H1 (cell line): Measurements from ENCODE around the gene FRMD5. TPM values are rescaled to one million over a fixed set of nuclear protein-coding genes. Genes with fewer than 3 reads are reported as not detected.

Experiments
- CTCF ChIA-PET: fragments of 300-600 bp; sonication (Branson Sonifier 250); formaldehyde crosslinking; loops from one replicate; lab custom pipeline; 2021; ENCODE audit not compliant: partially characterized antibody; lab: Charles Lee
- POLR2A ChIA-PET: fragments of 300-600 bp; sonication (Branson Sonifier 250); formaldehyde crosslinking; loops from one replicate; lab custom pipeline; 2021; ENCODE audit warnings: inconsistent platforms; ENCODE audit not compliant: partially characterized antibody; lab: Charles Lee
- DNase-seq, 2 experiments: peaks; one replicate each; pipeline versions ENCODE4 v3.0.0 to v3.0.0-alpha.2; 2010 to 2022; ENCODE audit warnings: low spot score in 2 of 2, low read depth in 1 of 2, mixed read lengths in 1 of 2
- FAIRE-seq: peaks from 2 replicates; lab custom pipeline; 2011; peaks lifted over from hg19 to GRCh38; lab: Jason Lieb, UNC
- H2AFZ ChIP-seq: 2 replicates; pipeline ENCODE4 v1.8.1; 2012; ENCODE audit warnings: low read length, inconsistent platforms
- H2AK5ac ChIP-seq: 2 replicates; pipeline ENCODE4 v1.6.1; 2013; ENCODE audit warnings: low read depth, low read length
- H2BK120ac ChIP-seq: replicated peaks from 2 replicates; pipeline ENCODE3; 2013; ENCODE audit warnings: low read depth, low read length, inconsistent platforms
- H2BK12ac ChIP-seq: 2 replicates; pipeline ENCODE4 v1.6.1; 2013; ENCODE audit warnings: low read depth, low read length
- H2BK15ac ChIP-seq: 2 replicates; pipeline ENCODE4 v1.6.1; 2013; ENCODE audit warnings: low read length
- H2BK20ac ChIP-seq: 2 replicates; pipeline ENCODE4 v1.6.1; 2013; ENCODE audit warnings: low read length
- H2BK5ac ChIP-seq: 2 replicates; pipeline ENCODE4 v1.6.1; 2013; ENCODE audit warnings: low read depth, low read length
- H3K14ac ChIP-seq: 2 replicates; pipeline ENCODE4 v1.6.1; 2013; ENCODE audit warnings: inconsistent platforms; ENCODE audit not compliant: insufficient read length
- H3K18ac ChIP-seq: 2 replicates; pipeline ENCODE4 v1.6.1; 2013; ENCODE audit warnings: low read length; ENCODE audit errors: extremely low read depth
- H3K23ac ChIP-seq: 2 replicates; pipeline ENCODE4 v1.6.1; 2013; ENCODE audit warnings: inconsistent platforms; ENCODE audit not compliant: insufficient read length
- H3K23me2 ChIP-seq: 2 replicates; pipeline ENCODE4 v1.6.1; 2013; ENCODE audit warnings: low read depth, low read length
- H3K27ac ChIP-seq: 2 replicates; pipeline ENCODE4 v1.6.1; 2011; ENCODE audit warnings: low read depth, low read length, inconsistent platforms
- H3K27me3 ChIP-seq, 4 experiments: replicated peaks in 1 of 4; 1 replicate in 1 of 4; 2 replicates in 3 of 4; pipeline versions ENCODE4 v1.6.1 to v1.8.1; 2011 to 2013; ENCODE audit warnings: low read length in 3 of 4, mild to moderate bottlenecking in 3 of 4, inconsistent platforms in 2 of 4, mixed read lengths in 2 of 4, moderate library complexity in 1 of 4; ENCODE audit not compliant: control insufficient read depth in 3 of 4, insufficient read depth in 3 of 4; ENCODE audit errors: extremely low read depth in 1 of 4
- H3K36me3 ChIP-seq, 4 experiments: 2 replicates each; pipeline versions ENCODE4 v1.6.1 to v1.8.1; 2011 to 2013; ENCODE audit warnings: mild to moderate bottlenecking in 4 of 4, low read length in 3 of 4, moderate library complexity in 2 of 4, control low read depth in 1 of 4, inconsistent platforms in 1 of 4; ENCODE audit not compliant: insufficient read depth in 4 of 4, control insufficient read depth in 2 of 4
- H3K4ac ChIP-seq: replicated peaks from 2 replicates; pipeline ENCODE3; 2013; ENCODE audit warnings: low read length, low read depth, mixed read lengths, inconsistent platforms; ENCODE audit not compliant: insufficient read length
- H3K4me1 ChIP-seq, 4 experiments: replicated peaks in 1 of 4; 1 replicate in 1 of 4; 2 replicates in 3 of 4; pipeline versions ENCODE4 v1.6.1 to v1.8.1; 2011 to 2013; ENCODE audit warnings: low read length in 3 of 4, inconsistent platforms in 2 of 4, mixed read lengths in 1 of 4; ENCODE audit not compliant: insufficient read depth in 4 of 4, control insufficient read depth in 3 of 4
- H3K4me2 ChIP-seq, 2 experiments: 2 replicates each; pipeline versions ENCODE4 v1.6.1 to v1.8.1; 2011 to 2013; ENCODE audit warnings: low read depth in 2 of 2, low read length in 2 of 2, control low read depth in 1 of 2, inconsistent platforms in 1 of 2, mild to moderate bottlenecking in 1 of 2; ENCODE audit not compliant: insufficient read depth in 1 of 2
- H3K4me3 ChIP-seq, 4 experiments: fragments of 200-600, 300-600 bp in 1 of 4; sonication (generic), shearing (Covaris generic), sonication (Bioruptor Twin) in 1 of 4; 2 replicates each; pipeline versions ENCODE4 v1.5.1 to v1.8.1; 2011 to 2016; ENCODE audit warnings: low read length in 4 of 4, low read depth in 3 of 4, control low read depth in 2 of 4, inconsistent platforms in 2 of 4, mild to moderate bottlenecking in 2 of 4, mixed read lengths in 1 of 4, moderate library complexity in 1 of 4; ENCODE audit not compliant: insufficient read depth in 2 of 4; ENCODE audit errors: extremely low read depth in 1 of 4
- H3K56ac ChIP-seq: replicated peaks from 2 replicates; pipeline ENCODE3; 2013; ENCODE audit warnings: low read depth, mild to moderate bottlenecking, mixed read lengths, low read length, inconsistent platforms; ENCODE audit not compliant: insufficient read length
- H3K79me1 ChIP-seq: 2 replicates; pipeline ENCODE4 v1.6.1; 2013; ENCODE audit warnings: low read depth, low read length, control low read depth
- H3K79me2 ChIP-seq, 2 experiments: 2 replicates each; pipeline versions ENCODE4 v1.6.1 to v1.8.1; 2012 to 2013; ENCODE audit warnings: low read length in 2 of 2, mild to moderate bottlenecking in 2 of 2, inconsistent platforms in 1 of 2; ENCODE audit not compliant: insufficient read depth in 2 of 2, control insufficient read depth in 1 of 2
- H3K9ac ChIP-seq, 4 experiments: replicated peaks in 1 of 4; 1 replicate in 1 of 4; 2 replicates in 3 of 4; pipeline versions ENCODE4 v1.6.1 to v1.8.1; 2011 to 2013; ENCODE audit warnings: low read depth in 3 of 4, low read length in 3 of 4, control low read depth in 2 of 4, mild to moderate bottlenecking in 2 of 4, moderate library complexity in 2 of 4, inconsistent platforms in 1 of 4; ENCODE audit errors: extremely low read depth in 1 of 4
- H3K9me3 ChIP-seq, 2 experiments: 2 replicates each; pipeline versions ENCODE4 v1.6.1 to v1.8.1; 2012 to 2013; ENCODE audit warnings: mild to moderate bottlenecking in 2 of 2, moderate library complexity in 2 of 2, control low read depth in 1 of 2, inconsistent platforms in 1 of 2, low read depth in 1 of 2, low read length in 1 of 2, mixed read lengths in 1 of 2; ENCODE audit not compliant: insufficient read depth in 2 of 2
- H4K20me1 ChIP-seq, 2 experiments: replicated peaks in 1 of 2; 2 replicates each; pipeline versions ENCODE3 to v1.8.1; 2011 to 2013; ENCODE audit warnings: inconsistent platforms in 2 of 2, low read length in 2 of 2, mild to moderate bottlenecking in 1 of 2; ENCODE audit not compliant: insufficient read depth in 2 of 2, control insufficient read depth in 1 of 2
- H4K5ac ChIP-seq: 2 replicates; pipeline ENCODE4 v1.6.1; 2013; ENCODE audit warnings: low read length, low read depth, mixed read lengths, inconsistent platforms; ENCODE audit not compliant: insufficient read length
- H4K8ac ChIP-seq: 2 replicates; pipeline ENCODE4 v1.8.0; 2013; ENCODE audit warnings: mild to moderate bottlenecking, moderate library complexity, low read length, inconsistent platforms; ENCODE audit not compliant: insufficient read depth; ENCODE audit errors: extremely low read depth
- H4K91ac ChIP-seq: replicated peaks from 2 replicates; pipeline ENCODE3; 2013; ENCODE audit warnings: low read length, mixed read lengths, inconsistent platforms; ENCODE audit not compliant: insufficient read length
- CBX8 ChIP-seq: fragments of 300-800, 300-1000 bp; sonication (generic); IDR thresholded peaks from 2 replicates; pipeline ENCODE4 v1.7.1; 2016; ENCODE audit warnings: low read depth, low read length, borderline replicate concordance
- CEBPB ChIP-seq: IDR thresholded peaks from 2 replicates; pipeline ENCODE4 v1.6.1; 2012; ENCODE audit warnings: low read depth, low read length
- EP300 ChIP-seq, 2 experiments: IDR thresholded peaks; 1 replicate in 1 of 2; 2 replicates in 1 of 2; pipeline ENCODE4 v1.6.1; 2011 to 2012; ENCODE audit warnings: low read depth in 2 of 2, low read length in 2 of 2, mild to moderate bottlenecking in 2 of 2, borderline replicate concordance in 1 of 2, inconsistent platforms in 1 of 2, moderate library complexity in 1 of 2
- HDAC2 ChIP-seq, 2 experiments: fragments of 300-600 bp in 1 of 2; sonication (generic) in 1 of 2; IDR thresholded peaks; 2 replicates each; pipeline ENCODE4 v1.6.1; 2011 to 2012; ENCODE audit warnings: low read depth in 2 of 2, low read length in 2 of 2, mild to moderate bottlenecking in 2 of 2, moderate library complexity in 2 of 2, borderline replicate concordance in 1 of 2, inconsistent platforms in 1 of 2
- MAX ChIP-seq: IDR thresholded peaks from 2 replicates; pipeline ENCODE4 v1.6.1; 2012; ENCODE audit warnings: inconsistent platforms
- POLR2A ChIP-seq, 2 experiments: IDR thresholded peaks; 1 replicate in 1 of 2; 2 replicates in 1 of 2; pipeline ENCODE4 v1.6.1; 2011; ENCODE audit warnings: low read depth in 2 of 2, low read length in 2 of 2, mild to moderate bottlenecking in 2 of 2; ENCODE audit errors: control extremely low read depth in 1 of 2
- RAD21 ChIP-seq, 2 experiments: IDR thresholded peaks in 1 of 2; conservative IDR thresholded peaks in 1 of 2; 2 replicates each; pipeline ENCODE4 v1.6.1; 2011; ENCODE audit warnings: low read depth in 2 of 2, low read length in 2 of 2, improper control_type of control experiment in 1 of 2, inconsistent platforms in 1 of 2, mild to moderate bottlenecking in 1 of 2, moderate library complexity in 1 of 2
- USF2 ChIP-seq: IDR thresholded peaks from 2 replicates; pipeline ENCODE4 v1.6.1; 2011; ENCODE audit warnings: low read length, improper control_type of control experiment
- ZNF274 ChIP-seq: IDR thresholded peaks from 2 replicates; pipeline ENCODE4 v1.7.0; 2012; ENCODE audit warnings: low read length, borderline replicate concordance; ENCODE audit errors: extremely low read depth
- WGBS, 2 experiments: shearing (Covaris generic) in 1 of 2; methylation state at CpG; one replicate each; pipeline versions ENCODE4 v1.1.6 to v1.1.7; 2013 to 2015; ENCODE audit warnings: low lambda C conversion rate in 2 of 2, mixed read lengths in 2 of 2, inconsistent platforms in 1 of 2, low coverage in 1 of 2, missing lambda C conversion rate in 1 of 2; ENCODE audit not compliant: insufficient replicate concordance in 2 of 2, insufficient coverage in 1 of 2, insufficient read length in 1 of 2; ENCODE audit errors: extremely low coverage in 1 of 2, missing lambda C conversion rate in 1 of 2; 5-methylcytosine and 5-hydroxymethylcytosine counted together
- polyA plus RNA-seq, 7 experiments: library from polyadenylated mRNA; depleted of rRNA in 3 of 7; stranded (reverse) in 5 of 7; unstranded in 2 of 7; fragments of >200 nt in 5 of 7; fragments of 200-250 nt in 2 of 7; gene quantifications; 1 replicate in 5 of 7; 2 replicates in 1 of 7; 4 replicates in 1 of 7; pipeline versions ENCODE4 v1.2.1 to v1.2.3, GENCODE V29; 2011 to 2013; ENCODE audit warnings: missing spikeins in 2 of 7, mixed read lengths in 2 of 7
- total RNA-seq: library from RNA; stranded (reverse); fragmentation: NEBNext Ultra II Directional; extraction: Animal tissue kit (Norgen Biotek cat#: 25700); gene quantifications from 2 replicates; pipeline ENCODE4 v1.2.1, GENCODE V29; 2021
- TF ChIP-seq, protein P1 (sequence below): IDR thresholded peaks from 2 replicates; pipeline ENCODE4 v1.6.1; 2012; ENCODE audit warnings: low read length, inconsistent platforms

The FRMD5 gene
- total and polyA plus RNA-seq, 2 of the 8 experiments (the other 6 are each of a cell fraction or from before 2014, with no cell fraction given), result 10.1 to 12.6 TPM

- H3K4ac ChIP-seq, result no peak overlapping the region
- no peak overlapping the region for H2BK5ac ChIP-seq
- no peak overlapping the region for H3K14ac ChIP-seq
- no peaks in the 10 kb centered on the region for H3K4me1 ChIP-seq
- WGBS, 2 experiments, result 93% methylated on average over 4 of the region's 4 CpGs; no CpG with 5 or more reads in 1 of the 2 experiments
- no peak overlapping the region for H2BK20ac ChIP-seq
- H3K9ac ChIP-seq, result no peak overlapping the region
- H2BK120ac ChIP-seq, result no peak overlapping the region
- no peak overlapping the region for H3K4me3 ChIP-seq
- H4K20me1 ChIP-seq, result no peaks in the 10 kb centered on the region
- H3K9me3 ChIP-seq, result no peaks in the 10 kb centered on the region
- no peaks in the 10 kb centered on the region for H3K79me1 ChIP-seq
- H2BK15ac ChIP-seq, result no peak overlapping the region
- no peak overlapping the region for H4K8ac ChIP-seq
- FAIRE-seq, result no peak
- H3K27ac ChIP-seq, result no peak overlapping the region
- no peak overlapping the region for H4K5ac ChIP-seq
- no peak overlapping the region for H2AFZ ChIP-seq
- ChIA-PET POLR2A (no interaction called here), CTCF (interaction anchor here (0.6 to 7.0 kb wide), 9 partner anchors 12 to 125 kb away, joined by 3 to 62 read pairs (median 4); no protein-coding TSS in a partner anchor)
- DNase-seq, result no peak
- H4K91ac ChIP-seq, result no peak overlapping the region
- H2BK12ac ChIP-seq, result no peak overlapping the region
- no peak overlapping the region for H3K4me2 ChIP-seq
- H3K23me2 ChIP-seq, result no peaks in the 10 kb centered on the region; the same call in 1 of the 2 replicates
- H2AK5ac ChIP-seq, result no peak overlapping the region
- H3K27me3 ChIP-seq, result no peaks in the 10 kb centered on the region; a peak in 1 of 7 replicates
- H3K79me2 ChIP-seq, result no peaks in the 10 kb centered on the region
- H3K18ac ChIP-seq, result no peak overlapping the region
- H3K56ac ChIP-seq, result no peak overlapping the region
- no peak overlapping the region for H3K23ac ChIP-seq
- H3K36me3 ChIP-seq, result no peaks in the 10 kb centered on the region
- TF ChIP-seq RAD21 (IDR thresholded peaks at IDR 0.05 in 1 of 2, conservative IDR thresholded peaks at IDR 0.05 in 1 of 2; ENCODE audit: low read depth in 2 of 2, low read length in 2 of 2) (no peak), USF2 (no peak), MAX (no peak), EP300 (IDR thresholded peaks at IDR 0.05; ENCODE audit: borderline replicate concordance in 1 of 2, low read depth in 2 of 2, low read length in 2 of 2) (no peak), POLR2A (IDR thresholded peaks at IDR 0.05; ENCODE audit: control extremely low read depth in 1 of 2, low read depth in 2 of 2, low read length in 2 of 2) (no peak), HDAC2 (IDR thresholded peaks at IDR 0.05; ENCODE audit: borderline replicate concordance in 1 of 2, low read depth in 2 of 2, low read length in 2 of 2) (no peak), ZNF274 (no peak), CBX8 (no peak), CEBPB (no peak)
- TF ChIP-seq, protein P1, sequence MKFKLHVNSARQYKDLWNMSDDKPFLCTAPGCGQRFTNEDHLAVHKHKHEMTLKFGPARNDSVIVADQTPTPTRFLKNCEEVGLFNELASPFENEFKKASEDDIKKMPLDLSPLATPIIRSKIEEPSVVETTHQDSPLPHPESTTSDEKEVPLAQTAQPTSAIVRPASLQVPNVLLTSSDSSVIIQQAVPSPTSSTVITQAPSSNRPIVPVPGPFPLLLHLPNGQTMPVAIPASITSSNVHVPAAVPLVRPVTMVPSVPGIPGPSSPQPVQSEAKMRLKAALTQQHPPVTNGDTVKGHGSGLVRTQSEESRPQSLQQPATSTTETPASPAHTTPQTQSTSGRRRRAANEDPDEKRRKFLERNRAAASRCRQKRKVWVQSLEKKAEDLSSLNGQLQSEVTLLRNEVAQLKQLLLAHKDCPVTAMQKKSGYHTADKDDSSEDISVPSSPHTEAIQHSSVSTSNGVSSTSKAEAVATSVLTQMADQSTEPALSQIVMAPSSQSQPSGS, result no peak
Measured at GRCh38 chr15:43941071-43941470, 254.0 kb downstream of the FRMD5 start.
